ENCODE data around the gene TYRO3.

Gene TYRO3

DNA sequence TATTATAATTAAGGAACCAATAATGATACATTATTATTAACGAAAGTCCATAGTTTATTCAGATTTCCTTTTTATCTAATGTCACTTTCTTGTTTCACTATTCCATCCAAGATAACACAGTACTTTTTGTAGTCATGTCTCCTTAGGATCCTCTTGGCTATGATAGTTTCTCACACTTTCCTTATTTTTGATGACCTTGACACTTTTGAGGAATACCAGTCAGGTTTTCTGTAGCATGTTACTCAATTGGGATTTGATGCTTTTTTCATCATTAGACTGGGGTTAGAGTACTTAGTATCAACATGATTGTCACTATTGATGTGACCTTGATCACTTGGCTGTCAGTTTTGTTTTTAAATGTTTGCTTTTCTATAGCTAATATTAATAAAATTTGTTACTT is 68.2 kb downstream of the TYRO3 start:
- no peaks in the 10 kb centered on the region for H3K4me1 ChIP-seq (ENCODE audit: control insufficient read depth, insufficient read depth, low read length)
- H3K27me3 ChIP-seq (ENCODE audit: control insufficient read depth, insufficient read depth, low read length) = no peaks in the 10 kb centered on the region
- no peaks in the 10 kb centered on the region for H3K36me3 ChIP-seq (ENCODE audit: control insufficient read depth, insufficient read depth, low read length)
- H3K4me3 ChIP-seq (ENCODE audit: low read length) = no peak overlapping the region
- no peaks in the 10 kb centered on the region for H3K9me3 ChIP-seq (ENCODE audit: control insufficient read depth, low read length)
- H3K9ac ChIP-seq (ENCODE audit: low read length) = no peak overlapping the region

GRCh38 chr15:41629463-41629862 is 70.5 kb downstream of the TYRO3 start:
- Histone ChIP-seq H3K4me3 (ENCODE audit: low read length) (no peak overlapping the region), H3K4me1 (ENCODE audit: control insufficient read depth, insufficient read depth, low read length) (no peaks in the 10 kb centered on the region), H3K36me3 (ENCODE audit: control insufficient read depth, insufficient read depth, low read length) (no peaks in the 10 kb centered on the region), H3K9ac (ENCODE audit: low read length) (no peak overlapping the region), H3K9me3 (ENCODE audit: control insufficient read depth, low read length) (no peaks in the 10 kb centered on the region), H3K27me3 (ENCODE audit: control insufficient read depth, insufficient read depth, low read length) (no peaks in the 10 kb centered on the region)

- Histone ChIP-seq H3K4me1 (ENCODE audit: control insufficient read depth, insufficient read depth, low read length) (no peaks in the 10 kb centered on the region), H3K9me3 (ENCODE audit: control insufficient read depth, low read length) (no peaks in the 10 kb centered on the region), H3K36me3 (ENCODE audit: control insufficient read depth, insufficient read depth, low read length) (no peaks in the 10 kb centered on the region), H3K9ac (ENCODE audit: low read length) (no peak overlapping the region), H3K27me3 (ENCODE audit: control insufficient read depth, insufficient read depth, low read length) (no peaks in the 10 kb centered on the region), H3K4me3 (ENCODE audit: low read length) (no peak overlapping the region)
These were observed 70.9 kb downstream of the TYRO3 start for GRCh38 chr15:41629883-41630282.

DNA sequence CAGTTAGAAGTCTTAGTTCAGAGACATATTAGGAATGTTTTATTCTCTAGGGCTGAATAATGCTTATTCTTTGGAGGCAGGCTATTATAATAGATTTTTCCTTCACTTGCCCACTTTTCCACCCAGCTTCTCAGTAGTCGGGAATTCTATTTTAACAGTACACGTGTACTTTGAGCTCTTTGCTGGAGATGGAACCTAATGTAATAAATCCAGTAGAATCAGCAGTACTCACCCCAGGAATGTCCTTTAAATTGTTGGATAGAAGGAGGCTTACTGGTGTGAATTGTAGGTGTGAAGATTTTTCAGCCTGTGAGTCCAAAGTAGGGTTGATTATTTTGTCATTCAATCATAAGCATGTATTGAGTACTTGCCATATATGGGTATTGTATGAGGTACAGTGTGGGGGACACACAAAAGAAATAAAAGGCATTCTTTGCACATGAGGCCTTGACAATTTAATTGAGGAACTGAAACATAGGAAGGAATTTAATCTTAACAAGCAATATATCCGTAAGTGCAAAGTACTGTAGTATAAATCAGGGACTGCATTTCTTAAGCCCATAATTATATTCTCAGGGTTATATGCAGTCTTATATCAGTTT is 71.7 kb downstream of the TYRO3 start:
- Histone ChIP-seq H3K9me3 (ENCODE audit: control insufficient read depth, low read length) (no peaks in the 10 kb centered on the region), H3K4me1 (ENCODE audit: control insufficient read depth, insufficient read depth, low read length) (no peaks in the 10 kb centered on the region), H3K36me3 (ENCODE audit: control insufficient read depth, insufficient read depth, low read length) (no peaks in the 10 kb centered on the region), H3K9ac (ENCODE audit: low read length) (no peak overlapping the region), H3K27me3 (ENCODE audit: control insufficient read depth, insufficient read depth, low read length) (no peaks in the 10 kb centered on the region), H3K4me3 (ENCODE audit: low read length) (no peak overlapping the region)

- no peak overlapping the region for H3K9ac ChIP-seq (ENCODE audit: low read length)
- no peaks in the 10 kb centered on the region for H3K4me1 ChIP-seq (ENCODE audit: control insufficient read depth, insufficient read depth, low read length)
- no peaks in the 10 kb centered on the region for H3K9me3 ChIP-seq (ENCODE audit: control insufficient read depth, low read length)
- no peak overlapping the region for H3K4me3 ChIP-seq (ENCODE audit: low read length)
- H3K27me3 ChIP-seq (ENCODE audit: control insufficient read depth, insufficient read depth, low read length) = no peaks in the 10 kb centered on the region
- H3K36me3 ChIP-seq (ENCODE audit: control insufficient read depth, insufficient read depth, low read length) = no peaks in the 10 kb centered on the region
These were observed 73.0 kb downstream of the TYRO3 start for GRCh38 chr15:41631880-41632470.

Measured in mucosa of stomach (tissue), 1 donor.